ENCODE data around the gene FBXO9.

The FBXO9 gene

GRCh38 chr6:53139841-53140413 lies 74.7 kb downstream of the FBXO9 start:
- TF ChIP-seq POLR2AphosphoS5 (IDR thresholded peaks at IDR 0.05; ENCODE audit: low read depth, low read length): no peak
- TF ChIP-seq SIN3A (IDR thresholded peaks at IDR 0.05; ENCODE audit: borderline replicate concordance, insufficient read depth, low read length): no peak
- TF ChIP-seq TAF1 (IDR thresholded peaks at IDR 0.05; ENCODE audit: borderline replicate concordance, insufficient read depth, low read length): no peak
- TF ChIP-seq FOXP2 (optimal IDR thresholded peaks at IDR 0.05; ENCODE audit: borderline replicate concordance, extremely low read depth, extremely low read length, insufficient read depth): no peak
- no peak for TF ChIP-seq REST (IDR thresholded peaks at IDR 0.05; ENCODE audit: insufficient read depth in 1 of 2, low read depth in 2 of 2, low read length in 2 of 2)

- TF ChIP-seq FOXP2 (optimal IDR thresholded peaks at IDR 0.05; ENCODE audit: borderline replicate concordance, extremely low read depth, extremely low read length, insufficient read depth) (no peak), SIN3A (IDR thresholded peaks at IDR 0.05; ENCODE audit: borderline replicate concordance, insufficient read depth, low read length) (no peak), TAF1 (IDR thresholded peaks at IDR 0.05; ENCODE audit: borderline replicate concordance, insufficient read depth, low read length) (no peak), REST (IDR thresholded peaks at IDR 0.05; ENCODE audit: insufficient read depth in 1 of 2, low read depth in 2 of 2, low read length in 2 of 2) (no peak), POLR2AphosphoS5 (IDR thresholded peaks at IDR 0.05; ENCODE audit: low read depth, low read length) (no peak)
Measured at GRCh38 chr6:53142810-53143209, 77.6 kb downstream of the FBXO9 start.

GRCh38 chr6:53143710-53144109 lies 78.5 kb downstream of the FBXO9 start:
- TF ChIP-seq REST (IDR thresholded peaks at IDR 0.05; ENCODE audit: insufficient read depth in 1 of 2, low read depth in 2 of 2, low read length in 2 of 2) (no peak), POLR2AphosphoS5 (IDR thresholded peaks at IDR 0.05; ENCODE audit: low read depth, low read length) (no peak), FOXP2 (optimal IDR thresholded peaks at IDR 0.05; ENCODE audit: borderline replicate concordance, extremely low read depth, extremely low read length, insufficient read depth) (no peak), SIN3A (IDR thresholded peaks at IDR 0.05; ENCODE audit: borderline replicate concordance, insufficient read depth, low read length) (no peak), TAF1 (IDR thresholded peaks at IDR 0.05; ENCODE audit: borderline replicate concordance, insufficient read depth, low read length) (no peak)

- TF ChIP-seq TAF1 (IDR thresholded peaks at IDR 0.05; ENCODE audit: borderline replicate concordance, insufficient read depth, low read length) (no peak), FOXP2 (optimal IDR thresholded peaks at IDR 0.05; ENCODE audit: borderline replicate concordance, extremely low read depth, extremely low read length, insufficient read depth) (no peak), REST (IDR thresholded peaks at IDR 0.05; ENCODE audit: insufficient read depth in 1 of 2, low read depth in 2 of 2, low read length in 2 of 2) (no peak), SIN3A (IDR thresholded peaks at IDR 0.05; ENCODE audit: borderline replicate concordance, insufficient read depth, low read length) (no peak)
Measured at GRCh38 chr6:53144802-53145201, 79.6 kb downstream of the FBXO9 start.

GRCh38 chr6:53148684-53149083 lies 83.5 kb downstream of the FBXO9 start, which contains the start of gene GCM1:
TSS of gene GCM1 (minus strand) at chr6:53148841. CDS start at chr6:53145632, 3,209 bp downstream.
- TF ChIP-seq REST (IDR thresholded peaks at IDR 0.05; ENCODE audit: insufficient read depth in 1 of 2, low read depth in 2 of 2, low read length in 2 of 2) (no peak), TAF1 (IDR thresholded peaks at IDR 0.05; ENCODE audit: borderline replicate concordance, insufficient read depth, low read length) (no peak), POLR2AphosphoS5 (IDR thresholded peaks at IDR 0.05; ENCODE audit: low read depth, low read length) (no peak), SIN3A (IDR thresholded peaks at IDR 0.05; ENCODE audit: borderline replicate concordance, insufficient read depth, low read length) (no peak), FOXP2 (optimal IDR thresholded peaks at IDR 0.05; ENCODE audit: borderline replicate concordance, extremely low read depth, extremely low read length, insufficient read depth) (no peak)

Measured in PFSK-1 (cell line).